ENCODE data around the gene TEDC2. TPM values are rescaled to one million over a fixed set of nuclear protein-coding genes. Genes with fewer than 3 reads are reported as not detected.

TEDC2 gene
- total RNA-seq, 1 donor from 2014 or later, result 9.1 TPM

DNA sequence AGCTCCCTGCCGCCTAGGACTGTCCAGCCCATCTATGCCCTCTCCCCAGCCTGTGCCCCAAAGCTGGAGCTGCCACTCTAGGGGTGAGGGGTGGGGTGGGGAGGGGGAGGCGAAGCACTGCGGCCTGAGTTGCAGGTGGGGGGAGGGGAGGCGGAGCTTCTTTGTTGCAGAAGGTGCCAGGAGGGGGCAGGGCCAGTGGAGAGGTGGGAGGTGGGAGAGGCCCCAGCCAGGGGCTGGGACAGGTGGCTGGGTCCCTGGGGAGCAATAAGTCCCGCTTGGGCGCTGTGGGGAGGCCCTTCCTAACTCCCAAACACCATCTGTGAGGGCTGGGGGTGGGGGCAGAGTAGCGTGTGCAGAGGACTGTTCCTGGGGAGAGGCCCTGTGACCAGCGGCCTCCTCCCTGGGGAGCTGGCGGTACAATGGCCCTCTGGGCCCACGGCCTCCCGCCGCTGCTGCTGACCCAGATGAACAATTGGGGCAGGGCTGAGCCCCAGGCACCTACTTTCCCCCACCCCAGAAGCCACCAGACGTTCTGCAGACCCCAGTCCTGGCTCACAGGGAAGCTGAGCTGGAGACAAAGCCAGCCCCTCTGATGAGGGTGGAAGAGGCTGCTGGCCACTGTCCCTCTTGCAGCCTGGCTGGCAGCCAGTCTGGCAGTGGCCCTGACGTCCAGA is 9.0 kb downstream of the TEDC2 start:
- Mint-ChIP-seq H3K27me3 (ENCODE audit: unreplicated experiment) (peaks cover 27% of the 10 kb centered on the region), H3K27ac (ENCODE audit: unreplicated experiment) (no peak overlapping the region), H3K36me3 (ENCODE audit: low read depth, unreplicated experiment) (no peaks in the 10 kb centered on the region), H3K4me1 (ENCODE audit: unreplicated experiment) (peaks cover 4% of the 10 kb centered on the region), H3K4me3 (ENCODE audit: unreplicated experiment) (no peak overlapping the region), H3K9me3 (ENCODE audit: unreplicated experiment) (no peaks in the 10 kb centered on the region)
- TF ChIP-seq, protein P1, sequence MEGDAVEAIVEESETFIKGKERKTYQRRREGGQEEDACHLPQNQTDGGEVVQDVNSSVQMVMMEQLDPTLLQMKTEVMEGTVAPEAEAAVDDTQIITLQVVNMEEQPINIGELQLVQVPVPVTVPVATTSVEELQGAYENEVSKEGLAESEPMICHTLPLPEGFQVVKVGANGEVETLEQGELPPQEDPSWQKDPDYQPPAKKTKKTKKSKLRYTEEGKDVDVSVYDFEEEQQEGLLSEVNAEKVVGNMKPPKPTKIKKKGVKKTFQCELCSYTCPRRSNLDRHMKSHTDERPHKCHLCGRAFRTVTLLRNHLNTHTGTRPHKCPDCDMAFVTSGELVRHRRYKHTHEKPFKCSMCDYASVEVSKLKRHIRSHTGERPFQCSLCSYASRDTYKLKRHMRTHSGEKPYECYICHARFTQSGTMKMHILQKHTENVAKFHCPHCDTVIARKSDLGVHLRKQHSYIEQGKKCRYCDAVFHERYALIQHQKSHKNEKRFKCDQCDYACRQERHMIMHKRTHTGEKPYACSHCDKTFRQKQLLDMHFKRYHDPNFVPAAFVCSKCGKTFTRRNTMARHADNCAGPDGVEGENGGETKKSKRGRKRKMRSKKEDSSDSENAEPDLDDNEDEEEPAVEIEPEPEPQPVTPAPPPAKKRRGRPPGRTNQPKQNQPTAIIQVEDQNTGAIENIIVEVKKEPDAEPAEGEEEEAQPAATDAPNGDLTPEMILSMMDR (IDR thresholded peaks at IDR 0.05; ENCODE audit: unreplicated experiment), result no peak
- no peak for DNase-seq (ENCODE audit: low spot score)

GRCh38 chr16:2469399-2470233 is 9.7 kb downstream of the TEDC2 start:
- TF ChIP-seq, protein P1 (IDR thresholded peaks at IDR 0.05; ENCODE audit: unreplicated experiment), result no peak
- no peak overlapping the region for H3K27ac Mint-ChIP-seq (ENCODE audit: unreplicated experiment)
- no peaks in the 10 kb centered on the region for H3K36me3 Mint-ChIP-seq (ENCODE audit: low read depth, unreplicated experiment)
- H3K4me3 Mint-ChIP-seq (ENCODE audit: unreplicated experiment), result no peak overlapping the region
- H3K27me3 Mint-ChIP-seq (ENCODE audit: unreplicated experiment), result peaks cover 24% of the 10 kb centered on the region
- DNase-seq (ENCODE audit: low spot score), result no peak
- H3K9me3 Mint-ChIP-seq (ENCODE audit: unreplicated experiment), result no peaks in the 10 kb centered on the region
- peaks cover 4% of the 10 kb centered on the region for H3K4me1 Mint-ChIP-seq (ENCODE audit: unreplicated experiment)

GRCh38 chr16:2470234-2470601 is 10.3 kb downstream of the TEDC2 start:
- H3K4me3 Mint-ChIP-seq (ENCODE audit: unreplicated experiment), result no peak overlapping the region

GRCh38 chr16:2470603-2471015 is 10.7 kb downstream of the TEDC2 start:
- Mint-ChIP-seq H3K4me1 (ENCODE audit: unreplicated experiment) (peaks cover 4% of the 10 kb centered on the region), H3K4me3 (ENCODE audit: unreplicated experiment) (no peak overlapping the region), H3K27ac (ENCODE audit: unreplicated experiment) (no peak overlapping the region), H3K9me3 (ENCODE audit: unreplicated experiment) (no peaks in the 10 kb centered on the region), H3K36me3 (ENCODE audit: low read depth, unreplicated experiment) (no peaks in the 10 kb centered on the region), H3K27me3 (ENCODE audit: unreplicated experiment) (peaks cover 24% of the 10 kb centered on the region)
- TF ChIP-seq, protein P1 (IDR thresholded peaks at IDR 0.05; ENCODE audit: unreplicated experiment), result no peak
- no peak for DNase-seq (ENCODE audit: low spot score)

More at GRCh38 chr16:2470234-2470601, 10.3 kb downstream of the TEDC2 start:
- H3K9me3 Mint-ChIP-seq (ENCODE audit: unreplicated experiment), result no peaks in the 10 kb centered on the region
- DNase-seq (ENCODE audit: low spot score), result no peak
- no peaks in the 10 kb centered on the region for H3K36me3 Mint-ChIP-seq (ENCODE audit: low read depth, unreplicated experiment)
- TF ChIP-seq, protein P1 (IDR thresholded peaks at IDR 0.05; ENCODE audit: unreplicated experiment), result no peak
- H3K27me3 Mint-ChIP-seq (ENCODE audit: unreplicated experiment), result peaks cover 24% of the 10 kb centered on the region
- no peak overlapping the region for H3K27ac Mint-ChIP-seq (ENCODE audit: unreplicated experiment)
- peaks cover 4% of the 10 kb centered on the region for H3K4me1 Mint-ChIP-seq (ENCODE audit: unreplicated experiment)

Data from endothelial cell (in vitro differentiated cells).